Erythroblast (primary cell): ENCODE data around the gene COL25A1.

Experiments
- GATA1 ChIP-seq: IDR thresholded peaks from 2 replicates; pipeline ENCODE4 v1.6.1; 2011; ENCODE audit warnings: low read depth, mild to moderate bottlenecking, control low read depth, low read length, moderate library complexity
- POLR2A ChIP-seq: IDR thresholded peaks from 2 replicates; pipeline ENCODE4 v1.6.1; 2011; ENCODE audit warnings: mild to moderate bottlenecking, low read length

DNA sequence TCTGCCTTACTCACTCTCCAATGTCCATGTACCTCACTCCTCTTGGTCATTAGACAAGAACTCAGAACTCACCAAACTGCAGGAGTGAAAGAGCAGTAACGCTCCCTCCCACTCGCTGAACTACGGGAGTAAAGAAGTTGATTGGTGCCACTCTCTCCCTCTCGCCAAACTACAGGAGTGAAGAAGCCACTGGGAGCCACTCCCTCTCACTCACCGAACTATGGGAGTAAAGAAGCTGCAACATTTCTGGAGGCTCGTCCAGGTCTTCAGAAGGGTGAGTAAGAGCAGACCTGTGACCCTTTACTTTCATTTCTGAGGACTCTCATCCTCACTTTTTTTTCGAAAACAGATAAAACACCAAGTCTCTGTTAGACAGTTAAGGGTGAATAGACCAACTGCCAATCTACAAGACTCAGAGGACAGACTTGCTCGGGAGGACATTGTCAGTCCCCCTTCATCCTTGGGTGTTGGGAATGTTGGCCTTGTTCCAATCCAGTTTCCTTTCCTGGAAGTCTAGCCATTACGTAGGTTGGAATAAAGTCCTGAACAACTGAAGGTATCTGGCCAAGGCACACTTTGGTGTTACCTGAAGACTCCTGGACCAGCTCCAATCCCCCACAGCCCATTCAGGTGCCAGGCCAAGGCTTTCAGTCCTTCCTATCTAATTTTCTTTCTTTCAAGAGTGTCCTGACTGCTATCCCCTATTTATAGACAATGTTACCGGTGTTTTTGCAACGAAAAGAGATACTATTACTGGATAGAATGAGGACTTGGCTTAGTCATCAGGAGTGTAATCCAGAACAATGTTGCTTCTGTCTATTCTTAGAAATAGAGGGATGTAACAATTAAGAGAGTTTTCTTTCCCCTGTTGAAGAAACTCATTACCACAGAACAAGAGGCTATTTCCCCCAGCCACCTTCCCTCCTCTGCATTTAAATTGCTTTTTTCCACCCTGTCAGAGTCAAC is 11.0 kb upstream of the COL25A1 start:
- TF ChIP-seq POLR2A (no peak), GATA1 (no peak)
